Pancreas (tissue), 10 donors: ENCODE results near the gene RFTN2. TPM values are rescaled to one million over a fixed set of nuclear protein-coding genes. Genes with fewer than 3 reads are reported as not detected.

Experiments
- ATAC-seq, 4 donors: fragments of 200-7000 bp; cut with Tn5 transposase; one replicate each; pipeline versions ENCODE4 v1.8.0 to v1.9.1; 2020; ENCODE audit warnings: mild to moderate bottlenecking in 4 of 4, moderate library complexity in 4 of 4
- DNase-seq, 6 donors: peaks; one replicate each; pipeline ENCODE4 v3.0.0-alpha.2; 2020
- FAIRE-seq: peaks from 2 replicates; lab custom pipeline; 2012; peaks lifted over from hg19 to GRCh38; lab: Jason Lieb, UNC
- H3K27ac ChIP-seq, 4 donors: fragments of 200-600 bp; sonication (generic); 1 replicate in 3 of 4; 2 replicates in 1 of 4; pipeline versions ENCODE4 v1.5.0 to v1.8.0; 2020
- H3K27me3 ChIP-seq, 4 donors: fragments of 200-600 bp; one replicate each; pipeline ENCODE4 v1.8.0; 2021
- H3K36me3 ChIP-seq, 3 donors: fragments of 200-600 bp; sonication (generic) in 1 of 3; one replicate each; pipeline versions ENCODE4 v1.5.0 to v1.8.0; 2020 to 2021
- H3K4me1 ChIP-seq, 3 donors: fragments of 200-600 bp; one replicate each; pipeline ENCODE4 v1.8.0; 2021
- H3K4me3 ChIP-seq, 4 donors: fragments of 200-600 bp; sonication (generic) in 2 of 4; one replicate each; pipeline versions ENCODE4 v1.5.0 to v1.8.0; 2020 to 2021
- H3K9me3 ChIP-seq, 4 donors: fragments of 200-600 bp; one replicate each; pipeline ENCODE4 v1.8.0; 2021
- WGBS, 2 donors: extraction: QIAGEN DNeasy Blood & Tissue Kit; methylation state at CpG; one replicate each; pipeline ENCODE4 v1.1.7; 2013; 5-methylcytosine and 5-hydroxymethylcytosine counted together
- intact Hi-C, 3 donors: fragments of 100-400 bp; cut with DNase I; formaldehyde crosslinking; loops; one replicate each; pipeline versions ENCODE4 v1.11.1 to v1.14.2; 2022
- polyA plus RNA-seq, 2 donors: library from polyadenylated mRNA; stranded (reverse); fragments of 200-250 nt; gene quantifications; one replicate each; pipeline ENCODE4 v1.2.3, GENCODE V29; 2013
- total RNA-seq, 6 donors: library from RNA; stranded (reverse); fragmentation: NEBNext Ultra II Directional in 4 of 6; extraction: Animal tissue kit (Norgen Biotek cat#: 25700) in 4 of 6; gene quantifications; one replicate each; pipeline versions ENCODE4 v1.2.1 to v1.2.4, GENCODE V29; 2021 to 2023
- TF ChIP-seq, protein P1 (sequence below), 4 donors: fragments of 200-600 bp; sonication (generic) in 3 of 4; IDR thresholded peaks; one replicate each; pipeline versions ENCODE4 v1.5.0 to v1.8.0; 2021; ENCODE audit warnings: antibody characterized with exemption in 4 of 4
- donor health status: healthy with polysubstance abuse.
- donor health status: DM: no; HTN: no; CAD: no; lungs with moderate emphysema.
- donor health status: DM: no; HTN: no; CAD: no.
- donor health status: control.
- donor health status: control.
- donor health status: Bipolar disorder and iron deficiency.
- donor health status: DM: yes; HTN: yes; CAD: no.
- donor health status: DM: no; HTN: no; CAD: no.
- donor health status: DM: no; HTN: no; CAD: no.
- donor health status: DM: yes; HTN: yes; CAD: no.

Gene RFTN2
- total and polyA plus RNA-seq, 8 donors: 0.77 to 7.6 (median 1.6) TPM

DNA sequence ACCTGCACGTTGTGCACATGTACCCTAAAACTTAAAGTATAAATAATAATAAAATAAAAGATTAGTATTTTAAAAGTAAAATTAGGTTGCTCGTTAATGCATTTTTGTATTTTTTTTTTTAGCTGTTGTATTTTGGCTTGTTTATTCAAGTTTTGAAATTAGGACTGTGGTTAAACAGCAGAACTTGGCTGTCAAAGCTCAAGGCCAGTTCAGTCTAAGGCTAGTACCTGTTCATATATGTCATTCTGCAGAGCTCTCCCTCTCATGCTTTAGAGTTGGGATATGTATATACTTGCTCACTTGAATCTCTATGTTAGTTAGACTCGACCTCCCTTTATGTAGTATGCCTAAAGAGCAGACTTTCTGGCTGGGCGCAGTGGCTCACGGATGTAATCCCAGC, 126.8 kb downstream of the RFTN2 start:
- Histone ChIP-seq H3K4me1 (no peaks in the 10 kb centered on the region), H3K36me3 (peaks cover 0 to 27% (median 2%) of the 10 kb centered on the region in 3 donors), H3K9me3 (no peaks in the 10 kb centered on the region), H3K4me3 (no peak overlapping the region), H3K27ac (no peak overlapping the region), H3K27me3 (no peaks in the 10 kb centered on the region)
- no peak for DNase-seq
- intact Hi-C loops: no loop called here
- TF ChIP-seq, protein P1, sequence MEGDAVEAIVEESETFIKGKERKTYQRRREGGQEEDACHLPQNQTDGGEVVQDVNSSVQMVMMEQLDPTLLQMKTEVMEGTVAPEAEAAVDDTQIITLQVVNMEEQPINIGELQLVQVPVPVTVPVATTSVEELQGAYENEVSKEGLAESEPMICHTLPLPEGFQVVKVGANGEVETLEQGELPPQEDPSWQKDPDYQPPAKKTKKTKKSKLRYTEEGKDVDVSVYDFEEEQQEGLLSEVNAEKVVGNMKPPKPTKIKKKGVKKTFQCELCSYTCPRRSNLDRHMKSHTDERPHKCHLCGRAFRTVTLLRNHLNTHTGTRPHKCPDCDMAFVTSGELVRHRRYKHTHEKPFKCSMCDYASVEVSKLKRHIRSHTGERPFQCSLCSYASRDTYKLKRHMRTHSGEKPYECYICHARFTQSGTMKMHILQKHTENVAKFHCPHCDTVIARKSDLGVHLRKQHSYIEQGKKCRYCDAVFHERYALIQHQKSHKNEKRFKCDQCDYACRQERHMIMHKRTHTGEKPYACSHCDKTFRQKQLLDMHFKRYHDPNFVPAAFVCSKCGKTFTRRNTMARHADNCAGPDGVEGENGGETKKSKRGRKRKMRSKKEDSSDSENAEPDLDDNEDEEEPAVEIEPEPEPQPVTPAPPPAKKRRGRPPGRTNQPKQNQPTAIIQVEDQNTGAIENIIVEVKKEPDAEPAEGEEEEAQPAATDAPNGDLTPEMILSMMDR (IDR thresholded peaks at IDR 0.05): no peak
- 92 to 95% methylated on average over 5 of the region's 5 CpGs for WGBS, 2 donors
- FAIRE-seq: no peak
- ATAC-seq: no peak

GRCh38 chr2:197547163-197547900, 128.1 kb downstream of the RFTN2 start:
- ATAC-seq (no peak), DNase-seq (no peak), FAIRE-seq (no peak)
- Histone ChIP-seq H3K27ac (no peak overlapping the region), H3K27me3 (no peaks in the 10 kb centered on the region), H3K36me3 (peaks cover 0 to 32% (median 0%) of the 10 kb centered on the region in 3 donors), H3K9me3 (no peaks in the 10 kb centered on the region), H3K4me1 (no peaks in the 10 kb centered on the region), H3K4me3 (no peak overlapping the region)
- intact Hi-C loops: no loop called here
- WGBS, 2 donors: 89% methylated on average over 5 of the region's 5 CpGs
- TF ChIP-seq, protein P1 (IDR thresholded peaks at IDR 0.05): no peak

DNA sequence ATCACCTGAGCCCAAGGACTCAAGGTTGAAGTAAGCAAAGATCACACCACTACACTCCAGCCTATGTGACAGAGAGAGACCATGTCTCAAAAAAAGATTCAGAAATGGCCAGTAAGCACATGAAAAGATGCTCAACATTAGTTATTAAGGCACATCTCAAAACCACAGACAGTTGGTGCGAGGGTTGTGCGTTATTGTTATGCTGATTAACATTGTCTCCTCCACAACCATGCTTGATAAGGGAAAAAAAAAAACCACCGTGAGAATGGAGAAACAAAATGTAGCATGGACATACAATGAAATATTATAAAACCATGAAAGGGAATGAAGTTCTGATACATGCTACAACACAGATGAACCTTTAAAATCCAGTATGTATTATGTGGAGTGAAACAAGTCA, 132.2 kb downstream of the RFTN2 start:
- Histone ChIP-seq H3K4me3 (no peak overlapping the region), H3K9me3 (no peaks in the 10 kb centered on the region), H3K27ac (no peak overlapping the region), H3K36me3 (peaks cover 0 to 31% (median 0%) of the 10 kb centered on the region in 3 donors), H3K4me1 (no peaks in the 10 kb centered on the region), H3K27me3 (no peaks in the 10 kb centered on the region)
- WGBS, 2 donors: 92 to 99% methylated on average over 3 of the region's 3 CpGs
- DNase-seq (no peak), ATAC-seq (no peak), FAIRE-seq (no peak)
- TF ChIP-seq, protein P1 (IDR thresholded peaks at IDR 0.05): no peak
- intact Hi-C loops: no loop called here

- 73 to 76% methylated on average over 1 of the region's 1 CpG for WGBS, 2 donors
- no peak for DNase-seq
- peaks cover 0 to 40% (median 0%) of the 10 kb centered on the region in 3 donors for H3K36me3 ChIP-seq
Measured at GRCh38 chr2:197539734-197540133, 135.7 kb downstream of the RFTN2 start.

More at GRCh38 chr2:197539734-197540133, 135.7 kb downstream of the RFTN2 start:
- Histone ChIP-seq H3K4me1 (no peaks in the 10 kb centered on the region), H3K4me3 (no peak overlapping the region), H3K9me3 (no peaks in the 10 kb centered on the region), H3K27ac (no peak overlapping the region), H3K27me3 (no peaks in the 10 kb centered on the region)
- TF ChIP-seq, protein P1 (IDR thresholded peaks at IDR 0.05): no peak
- FAIRE-seq: no peak
- ATAC-seq: no peak
- intact Hi-C loops: no loop called here
